ENCODE results near the gene MRPL37. TPM values are rescaled to one million over a fixed set of nuclear protein-coding genes. Genes with fewer than 3 reads are reported as not detected.

Gene MRPL37
- total and polyA plus RNA-seq, 2 donors from 2014 or later = 47.4 to 114 TPM

DNA sequence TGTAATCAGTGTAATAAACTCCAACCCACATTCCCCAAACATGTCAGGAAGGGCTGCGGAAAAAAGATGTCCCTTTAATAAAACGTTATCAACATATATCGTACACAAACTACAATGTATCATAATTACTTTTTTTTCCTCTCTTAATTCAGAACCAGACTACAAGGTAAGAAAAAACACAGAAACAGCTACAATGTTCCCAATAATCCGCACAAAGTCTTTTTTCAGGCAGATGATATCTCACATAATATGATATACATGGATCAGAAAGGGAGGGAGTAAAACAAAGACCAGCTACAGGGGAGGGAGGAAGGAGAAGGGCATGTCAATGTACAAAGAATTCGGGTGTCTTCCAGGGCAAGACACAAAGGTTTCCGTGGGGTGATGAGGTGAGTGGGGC is 25.4 kb downstream of the MRPL37 start:
- TF ChIP-seq CTCF (IDR thresholded peaks at IDR 0.05; ENCODE audit: borderline replicate concordance, extremely low read depth, insufficient read depth) = no peak
- Histone ChIP-seq H3K36me3 (ENCODE audit: control insufficient read depth in 2 of 3, insufficient read depth in 3 of 3, low read length in 3 of 3) (peaks cover 0 to 6% (median 2%) of the 10 kb centered on the region in 3 donors), H3K4me3 (ENCODE audit: low read length in 3 of 3) (no peak overlapping the region), H3K9ac (ENCODE audit: low read length in 3 of 3) (no peak overlapping the region), H3K27ac (ENCODE audit: low read depth in 2 of 2, low read length in 2 of 2) (no peak overlapping the region), H3K27me3 (ENCODE audit: control insufficient read depth, insufficient read depth, low read length) (no peaks in the 10 kb centered on the region), H3K4me1 (ENCODE audit: control insufficient read depth in 2 of 3, insufficient read depth in 2 of 3, low read depth in 1 of 3, low read length in 3 of 3) (peaks cover 0 to 4% (median 0%) of the 10 kb centered on the region in 3 donors), H3K9me3 (ENCODE audit: control insufficient read depth in 2 of 3, insufficient read depth in 1 of 3, low read length in 3 of 3) (no peaks in the 10 kb centered on the region)
- DNase-seq = no peak
- FAIRE-seq = no peak
- intact Hi-C loops (cut with DNase I) = no loop called here

- Histone ChIP-seq H3K27ac (ENCODE audit: low read depth in 2 of 2, low read length in 2 of 2) (no peak overlapping the region), H3K27me3 (ENCODE audit: control insufficient read depth, insufficient read depth, low read length) (no peaks in the 10 kb centered on the region), H3K9me3 (ENCODE audit: control insufficient read depth in 2 of 3, insufficient read depth in 1 of 3, low read length in 3 of 3) (no peaks in the 10 kb centered on the region), H3K9ac (ENCODE audit: low read length in 3 of 3) (no peak overlapping the region), H3K4me1 (ENCODE audit: control insufficient read depth in 2 of 3, insufficient read depth in 2 of 3, low read depth in 1 of 3, low read length in 3 of 3) (peaks cover 0 to 4% (median 0%) of the 10 kb centered on the region in 3 donors), H3K4me3 (ENCODE audit: low read length in 3 of 3) (no peak overlapping the region), H3K36me3 (ENCODE audit: control insufficient read depth in 2 of 3, insufficient read depth in 3 of 3, low read length in 3 of 3) (peaks cover 1 to 6% (median 1%) of the 10 kb centered on the region in 3 donors)
- DNase-seq = no peak
- intact Hi-C loops (cut with DNase I) = no loop called here
- TF ChIP-seq CTCF (IDR thresholded peaks at IDR 0.05; ENCODE audit: borderline replicate concordance, extremely low read depth, insufficient read depth) = no peak
- FAIRE-seq = no peak
Measured at GRCh38 chr1:54225986-54226559, 26.1 kb downstream of the MRPL37 start.

DNA sequence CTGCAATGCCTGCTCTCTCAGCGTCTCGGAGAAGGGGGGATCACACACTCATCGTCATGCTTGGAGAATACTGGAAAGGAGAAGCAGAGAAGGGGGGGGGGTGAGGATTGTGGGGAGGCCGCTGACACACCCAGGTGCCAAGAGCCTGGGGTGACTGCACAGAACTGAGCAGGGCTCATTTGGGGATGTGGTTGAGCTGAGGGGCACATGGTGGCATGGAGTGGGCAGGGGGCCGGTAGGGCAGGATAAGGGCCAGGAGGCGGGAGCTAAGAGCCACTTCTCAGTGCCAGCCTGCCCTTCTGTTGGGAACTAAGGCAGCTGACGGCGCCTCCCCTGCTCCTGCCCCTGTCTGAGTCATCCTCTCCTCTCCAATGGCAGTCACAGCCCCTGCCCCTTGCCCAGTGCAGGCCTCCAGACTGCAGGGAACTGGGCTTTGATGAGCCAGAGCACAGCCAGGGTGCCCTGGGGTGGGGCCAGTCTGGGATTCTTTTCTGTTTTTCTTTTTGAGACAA is 27.2 kb downstream of the MRPL37 start:
- Histone ChIP-seq H3K4me1 (ENCODE audit: control insufficient read depth in 2 of 3, insufficient read depth in 2 of 3, low read depth in 1 of 3, low read length in 3 of 3) (peaks cover 0 to 4% (median 0%) of the 10 kb centered on the region in 3 donors), H3K9ac (ENCODE audit: low read length in 3 of 3) (no peak overlapping the region), H3K27me3 (ENCODE audit: control insufficient read depth, insufficient read depth, low read length) (no peaks in the 10 kb centered on the region), H3K9me3 (ENCODE audit: control insufficient read depth in 2 of 3, insufficient read depth in 1 of 3, low read length in 3 of 3) (no peaks in the 10 kb centered on the region), H3K27ac (ENCODE audit: low read depth in 2 of 2, low read length in 2 of 2) (no peak overlapping the region), H3K4me3 (ENCODE audit: low read length in 3 of 3) (no peak overlapping the region), H3K36me3 (ENCODE audit: control insufficient read depth in 2 of 3, insufficient read depth in 3 of 3, low read length in 3 of 3) (peaks cover 0 to 6% (median 2%) of the 10 kb centered on the region in 3 donors)
- DNase-seq (peak in 2 of 5 donors; percentile 22 to 76), FAIRE-seq (no peak)
- intact Hi-C loops (cut with DNase I) = no loop called here
- TF ChIP-seq CTCF (IDR thresholded peaks at IDR 0.05; ENCODE audit: borderline replicate concordance, extremely low read depth, insufficient read depth) = no peak

All from kidney (tissue), 14 donors.